ENCODE data around the gene SLC35G6.
A peak's percentile ranks its signal among the peaks of the same experiment; 100 is the strongest.
"Not testable (repeated sequence)": the region's sequence is repeated elsewhere in the genome, so short reads cannot be mapped to it uniquely, and the experiment has no call there.

The SLC35G6 gene

GRCh38 chr17:7481275-7481674, at the start of gene SLC35G6:
Gene SLC35G6, plus strand, starts transcription at chr17:7481446. Its CDS starts 71 bp downstream, at chr17:7481517.
- DNase-seq: not testable (repeated sequence)

DNA sequence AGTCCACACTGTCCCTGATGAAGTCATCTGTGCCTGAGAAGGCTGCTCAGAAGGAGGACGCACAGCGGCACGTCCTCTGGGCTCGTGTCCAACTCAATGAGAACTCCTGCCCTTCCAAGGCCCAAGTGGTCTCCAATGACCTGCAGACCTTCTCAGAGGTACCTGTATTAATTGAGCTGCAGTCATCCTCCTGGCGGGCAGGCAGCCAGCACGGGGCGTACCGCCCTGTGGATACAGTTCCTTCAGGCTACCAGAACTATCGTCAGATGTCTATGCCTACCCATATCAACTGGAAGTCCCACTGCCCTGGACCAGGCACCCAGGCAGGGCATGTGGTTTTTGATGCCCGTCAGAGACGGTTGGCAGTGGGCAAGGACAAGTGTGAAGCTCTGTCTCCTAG, 49.0 kb upstream of the SLC35G6 start:
- no peak for DNase-seq

DNA sequence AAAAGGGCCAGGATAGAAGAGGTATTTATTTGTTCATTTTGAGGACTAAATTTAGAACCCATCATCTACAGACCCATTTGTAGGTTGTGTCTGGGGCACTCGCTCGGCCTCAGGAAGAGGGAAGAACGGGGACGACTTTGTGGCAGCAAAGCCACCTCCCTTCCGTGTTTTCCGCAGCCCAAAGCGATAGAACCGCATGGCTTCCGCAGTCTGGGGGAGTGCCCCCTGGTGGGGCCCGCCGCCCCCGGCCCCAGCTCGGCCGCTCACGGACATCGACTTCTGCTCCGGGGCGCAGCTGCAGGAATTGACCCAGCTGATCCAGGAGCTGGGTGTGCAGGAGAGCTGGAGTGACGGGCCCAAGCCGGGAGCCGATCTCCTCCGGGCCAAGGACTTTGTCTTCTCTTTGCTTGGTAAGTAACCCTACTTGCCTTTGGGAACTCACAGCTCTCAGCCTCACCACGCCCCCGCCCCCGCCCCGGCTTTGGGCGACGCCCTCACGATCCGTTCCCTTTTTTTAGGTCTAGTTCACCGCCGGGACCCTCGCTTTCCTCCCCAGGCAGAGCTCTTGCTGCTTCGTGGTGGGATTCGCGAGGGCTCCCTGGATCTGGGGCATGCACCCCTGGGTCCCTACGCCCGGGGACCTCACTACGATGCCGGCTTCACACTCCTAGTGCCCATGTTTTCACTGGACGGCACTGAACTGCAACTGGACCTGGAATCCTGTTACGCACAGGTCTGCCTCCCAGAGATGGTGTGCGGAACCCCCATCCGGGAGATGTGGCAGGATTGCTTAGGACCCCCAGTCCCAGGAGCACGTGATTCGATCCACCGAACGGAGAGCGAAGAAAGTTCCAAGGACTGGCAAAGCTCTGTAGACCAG, 45.3 kb upstream of the SLC35G6 start:
- peak in 2 of 4 experiments; percentile 35 to 51 for DNase-seq

GRCh38 chr17:7436556-7437368, 44.5 kb upstream of the SLC35G6 start:
- DNase-seq: peak; percentile 48 to 76 (median 68)

GRCh38 chr17:7437369-7437863, 43.8 kb upstream of the SLC35G6 start:
- DNase-seq: no peak

GRCh38 chr17:7437950-7438614, 43.2 kb upstream of the SLC35G6 start:
- peak in 1 of 4 experiments; percentile 19 for DNase-seq

- no peak for DNase-seq
Measured at GRCh38 chr17:7438656-7439460, 42.4 kb upstream of the SLC35G6 start.

DNA sequence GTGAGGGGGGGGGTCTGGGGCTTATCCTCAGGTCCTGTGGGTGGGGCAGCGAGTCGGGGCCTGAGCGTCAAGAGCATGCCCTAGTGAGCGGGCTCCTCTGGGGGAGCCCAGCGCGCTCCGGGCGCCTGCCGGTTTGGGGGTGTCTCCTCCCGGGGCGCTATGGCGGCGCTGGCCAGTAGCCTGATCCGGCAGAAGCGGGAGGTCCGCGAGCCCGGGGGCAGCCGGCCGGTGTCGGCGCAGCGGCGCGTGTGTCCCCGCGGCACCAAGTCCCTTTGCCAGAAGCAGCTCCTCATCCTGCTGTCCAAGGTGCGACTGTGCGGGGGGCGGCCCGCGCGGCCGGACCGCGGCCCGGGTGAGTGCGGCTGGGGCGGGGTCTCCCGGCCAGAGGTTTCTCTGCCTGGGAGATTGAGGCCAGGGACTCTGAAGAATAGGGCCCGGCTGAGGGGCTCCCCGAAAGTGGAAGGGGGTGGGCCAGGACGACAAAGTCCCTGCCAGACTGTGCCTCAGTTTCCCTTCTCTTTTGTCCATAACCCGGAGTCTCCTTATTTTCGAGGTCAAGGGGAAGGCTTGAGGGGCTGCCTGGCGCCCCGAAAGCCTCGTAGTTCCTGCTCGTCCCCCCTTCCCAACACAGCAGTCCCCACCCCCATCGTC, 41.7 kb upstream of the SLC35G6 start, which contains the start of gene FGF11:
Gene FGF11, plus strand, starts transcription at position 51 of the 651 bp plus-strand sequence. Its CDS starts 109 bp downstream, at position 160.
- DNase-seq: no peak

DNA sequence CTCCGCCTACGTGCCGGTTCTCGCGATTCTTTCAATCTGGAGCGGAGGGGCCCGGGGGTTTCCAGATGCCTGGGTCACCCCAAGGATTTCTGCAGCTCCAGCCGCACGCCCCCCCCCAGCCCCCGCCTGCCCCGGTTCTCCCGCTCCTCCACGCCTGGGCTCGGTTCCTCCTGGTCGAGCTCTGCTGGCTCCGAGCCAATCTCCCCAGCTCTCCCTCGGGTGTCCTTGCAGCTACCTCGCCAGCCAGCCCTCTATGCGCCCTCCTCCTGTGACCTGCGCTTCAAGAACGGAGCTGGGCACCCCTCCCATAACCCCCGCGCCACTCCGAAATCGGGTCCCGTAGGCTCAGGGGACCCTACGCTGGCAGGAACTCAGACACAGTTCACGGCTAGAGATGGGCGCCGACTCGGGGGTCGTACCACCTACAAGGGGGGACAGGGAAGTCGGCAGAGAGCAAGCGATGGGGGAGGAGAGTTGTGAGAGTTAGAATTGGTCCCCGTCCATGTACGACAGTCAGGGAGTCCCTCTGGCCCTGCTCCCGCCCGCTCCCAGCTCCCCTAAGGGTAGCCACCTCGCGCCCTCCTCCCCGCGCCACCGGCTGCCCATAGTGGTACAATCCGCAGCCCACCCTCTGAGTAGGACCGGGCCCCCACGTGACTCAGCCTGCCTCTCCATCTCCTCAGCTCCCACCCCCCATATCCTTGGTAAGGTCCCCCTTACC, 41.0 kb upstream of the SLC35G6 start:
- no peak for DNase-seq

DNA sequence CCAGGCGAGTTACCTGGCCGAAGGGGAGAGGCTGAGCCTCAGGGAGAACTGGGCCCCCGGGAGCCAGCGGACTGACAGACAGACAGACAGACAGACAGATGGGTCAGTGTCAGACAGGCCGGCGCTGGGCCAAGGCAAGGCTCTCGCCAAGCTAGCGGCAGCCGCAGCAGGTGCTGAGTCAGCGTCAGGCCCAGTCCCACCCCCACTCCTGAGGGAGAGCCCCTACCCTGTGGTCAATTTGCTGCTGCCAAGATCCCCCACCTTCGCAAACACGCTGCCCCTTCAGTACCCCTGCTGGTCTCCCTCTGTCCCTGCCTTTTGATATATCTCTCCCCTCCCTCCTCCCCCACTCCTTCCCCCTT, 40.4 kb upstream of the SLC35G6 start:
- DNase-seq: no peak

GRCh38 chr17:7441266-7441665, 40.0 kb upstream of the SLC35G6 start:
- DNase-seq: no peak

- no peak for DNase-seq
Measured at GRCh38 chr17:7442142-7442541, 39.1 kb upstream of the SLC35G6 start.

DNA sequence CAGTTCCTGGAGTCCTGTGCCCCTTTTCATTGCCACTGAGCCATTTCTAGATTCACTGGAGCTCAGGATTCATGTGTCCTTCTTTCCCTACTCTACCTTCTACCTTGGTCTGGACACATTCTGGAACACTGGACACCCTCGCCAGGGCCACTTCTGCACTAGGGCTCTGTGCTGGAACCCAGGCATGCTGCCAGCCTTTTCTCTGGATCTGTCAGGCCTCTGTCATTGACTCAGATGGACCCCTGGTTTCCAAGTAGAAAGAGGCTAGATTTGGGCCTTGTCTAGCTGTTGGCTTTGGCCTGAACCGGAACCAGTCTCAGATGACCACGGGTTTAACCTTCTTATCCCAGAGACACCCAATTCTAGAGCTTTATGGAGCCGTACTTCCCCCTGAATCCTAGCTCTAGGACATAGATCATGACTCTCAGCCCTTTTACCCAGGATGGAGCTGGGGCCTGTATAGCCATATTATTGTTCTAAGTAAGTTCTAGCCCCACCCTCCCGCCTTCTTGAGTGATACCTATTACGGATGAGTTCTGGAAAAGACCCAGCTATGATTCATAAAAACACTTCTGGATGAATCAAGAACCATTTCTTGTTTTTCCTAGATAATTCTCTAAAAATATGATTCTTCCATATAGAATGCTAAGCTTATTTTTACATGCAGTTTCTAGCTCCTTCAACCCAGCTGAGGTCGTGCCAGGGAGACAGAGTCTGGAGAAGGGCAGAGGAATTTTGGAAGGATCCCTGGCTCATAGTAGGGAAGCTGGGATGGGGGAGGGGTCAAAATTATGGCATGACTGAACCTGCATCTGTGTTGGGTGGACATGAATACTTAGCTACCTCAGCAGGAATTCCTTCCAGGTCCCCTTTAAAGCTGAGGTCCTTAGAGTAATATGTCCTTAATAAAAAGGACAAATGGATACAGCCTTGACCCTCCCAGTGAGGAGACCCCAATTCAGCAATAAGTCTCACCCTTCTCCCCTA, 37.5 kb upstream of the SLC35G6 start:
- no peak for DNase-seq

DNA sequence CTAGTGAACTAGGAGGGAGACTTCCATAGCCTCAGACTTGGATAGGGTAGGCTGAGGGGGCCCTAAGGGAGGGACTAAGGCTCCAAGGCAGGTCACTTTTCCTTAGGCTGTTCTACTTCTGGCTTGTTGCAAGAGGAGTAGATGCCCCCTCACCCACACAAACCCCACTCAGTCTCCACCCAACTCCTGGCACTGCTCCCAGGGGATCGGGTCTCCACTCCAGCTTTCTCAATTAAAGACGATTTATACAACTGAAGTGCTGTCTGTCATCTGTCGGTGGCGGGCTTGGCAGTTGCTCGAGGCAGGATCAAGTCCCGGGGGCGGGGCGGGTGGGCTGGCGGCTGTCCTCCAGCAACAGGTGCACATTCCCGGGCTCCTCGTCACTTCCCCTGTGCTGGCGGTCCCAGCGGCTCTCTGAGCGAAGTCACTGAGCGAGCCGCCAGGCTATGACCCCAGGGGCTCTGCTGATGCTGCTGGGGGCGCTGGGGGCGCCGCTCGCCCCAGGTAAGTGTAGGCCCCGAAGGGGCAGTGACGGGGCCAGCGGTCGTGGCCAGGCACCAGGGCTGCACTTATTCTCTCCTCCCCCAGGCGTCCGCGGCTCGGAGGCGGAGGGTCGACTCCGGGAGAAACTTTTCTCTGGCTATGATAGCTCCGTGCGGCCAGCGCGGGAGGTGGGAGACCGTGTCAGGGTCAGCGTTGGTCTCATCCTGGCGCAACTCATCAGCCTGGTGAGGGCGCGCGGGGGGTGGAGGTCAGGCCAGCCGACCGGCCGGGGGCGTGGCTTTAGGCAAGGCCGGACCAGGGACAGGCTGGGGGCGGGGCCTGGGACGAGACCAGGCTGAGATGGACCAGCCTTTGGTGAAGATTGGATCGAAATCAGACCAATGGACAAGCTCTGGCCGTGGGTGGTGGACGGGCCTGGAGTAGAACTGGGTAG, 36.3 kb upstream of the SLC35G6 start, which contains the start of gene CHRNB1:
Gene CHRNB1, plus strand, starts transcription at position 380 of the 937 bp plus-strand sequence. Its CDS starts 67 bp downstream, at position 447.
- DNase-seq: no peak

DNA sequence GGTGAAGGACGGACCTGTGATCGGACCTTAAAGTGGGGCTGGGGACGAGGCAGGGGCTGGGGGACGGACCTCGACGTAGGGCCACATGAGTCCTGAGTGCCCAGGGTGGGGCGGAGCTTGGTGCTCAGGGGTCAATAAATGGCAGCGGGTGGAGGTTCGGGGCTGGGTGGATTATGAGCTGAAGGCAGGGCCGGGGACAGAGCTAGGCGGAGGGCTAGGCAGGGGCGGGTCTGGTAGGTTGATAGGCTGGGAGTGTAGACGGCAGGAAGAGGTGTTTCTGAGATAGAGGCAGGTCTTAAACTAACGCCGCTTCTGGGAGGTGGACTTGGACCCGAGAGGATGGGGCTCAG, 35.7 kb upstream of the SLC35G6 start:
- DNase-seq: peak in 1 of 4 experiments; percentile 14

- no peak for DNase-seq
Measured at GRCh38 chr17:7448461-7448860, 32.8 kb upstream of the SLC35G6 start.

- DNase-seq: no peak
Measured at GRCh38 chr17:7459961-7460545, 21.2 kb upstream of the SLC35G6 start.

All from activated CD4-positive, CD25-positive, alpha-beta regulatory T cell (primary cell).